GM19452 (cell line): ENCODE measurements around the gene TJP2.

Experiments used
- ATAC-seq: cut with Tn5 transposase; IDR thresholded peaks from one replicate; pipeline ENCODE4 v1.9.1; 2021; ENCODE audit not compliant: unreplicated experiment

The TJP2 gene

DNA sequence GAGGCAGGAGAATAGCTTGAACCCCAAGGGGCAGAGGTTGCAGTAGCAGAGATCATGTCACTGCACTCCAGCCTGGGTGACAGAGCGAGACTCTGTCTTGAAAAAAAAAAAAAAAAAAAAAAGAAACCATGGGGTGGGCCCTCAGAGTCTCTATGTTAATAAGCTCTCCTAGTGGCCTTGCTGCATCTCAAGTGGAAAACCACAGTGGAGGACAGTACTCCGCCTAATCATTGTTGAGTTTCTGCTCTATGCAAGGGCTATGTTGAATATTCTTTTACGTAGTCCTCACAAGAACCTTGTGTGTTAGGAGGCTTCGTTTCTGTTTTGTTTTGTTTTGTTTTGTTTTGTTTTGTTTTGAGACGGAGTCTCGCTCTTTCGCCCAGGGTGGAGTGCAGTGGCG lies 48.9 kb downstream of the TJP2 start:
- ATAC-seq: no peak

DNA sequence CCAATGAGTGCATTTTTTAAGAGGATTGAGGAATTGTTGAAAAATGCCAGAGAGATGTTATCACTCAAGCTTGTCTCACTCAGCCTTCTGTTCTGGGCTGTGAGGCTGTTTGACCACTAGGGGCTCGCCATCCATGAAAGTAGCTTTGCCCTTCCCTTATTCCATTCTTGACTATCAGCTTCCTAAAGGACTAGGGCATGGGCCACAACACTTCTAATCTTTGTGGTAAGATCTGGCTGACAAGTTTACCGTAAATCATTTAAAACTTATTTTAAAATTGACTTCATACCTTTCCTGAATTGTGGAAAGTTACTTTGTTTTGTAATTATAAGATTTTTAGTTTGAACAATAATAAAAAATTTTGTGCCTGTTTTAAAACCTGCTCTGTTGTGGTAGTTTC lies 49.5 kb downstream of the TJP2 start:
- no peak for ATAC-seq

DNA sequence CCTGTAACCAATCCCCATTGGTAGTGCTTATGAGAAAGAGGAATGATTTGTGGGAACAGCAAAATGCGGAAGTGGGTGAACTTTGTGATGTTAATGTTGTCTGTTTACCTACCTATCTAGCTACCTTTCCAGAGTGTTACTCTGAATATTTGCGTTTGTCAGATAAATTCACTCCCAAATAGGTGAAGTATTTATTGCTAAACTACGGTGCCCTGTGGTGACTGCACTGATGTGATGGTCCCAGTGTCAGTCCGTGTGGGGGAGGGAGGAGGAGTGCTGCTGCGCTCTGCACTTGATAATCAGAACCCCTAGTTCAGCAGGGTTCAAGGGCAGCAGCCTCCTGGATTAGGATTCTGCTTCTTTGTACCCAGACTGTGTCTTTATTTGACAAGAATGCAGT lies 55.3 kb downstream of the TJP2 start:
- no peak for ATAC-seq

DNA sequence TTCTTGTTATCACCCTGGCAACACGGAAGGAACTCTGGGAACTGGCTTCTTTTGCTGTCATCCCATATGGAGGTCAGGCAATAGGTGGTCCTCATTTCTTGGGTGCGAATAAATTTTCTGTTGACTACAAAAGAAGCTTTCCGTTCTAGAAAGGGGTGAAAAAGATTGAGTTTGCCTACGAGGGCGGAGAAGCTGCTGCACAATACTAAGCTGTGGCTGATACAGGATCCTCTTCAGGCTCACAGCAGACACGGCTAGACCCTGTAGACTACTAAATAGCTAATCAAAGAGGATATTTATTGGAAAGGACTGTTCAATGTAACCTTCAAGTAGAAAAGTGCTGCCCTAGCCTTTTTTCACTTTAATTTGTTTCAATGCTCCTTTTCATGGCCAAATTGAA lies 58.1 kb downstream of the TJP2 start:
- no peak for ATAC-seq

DNA sequence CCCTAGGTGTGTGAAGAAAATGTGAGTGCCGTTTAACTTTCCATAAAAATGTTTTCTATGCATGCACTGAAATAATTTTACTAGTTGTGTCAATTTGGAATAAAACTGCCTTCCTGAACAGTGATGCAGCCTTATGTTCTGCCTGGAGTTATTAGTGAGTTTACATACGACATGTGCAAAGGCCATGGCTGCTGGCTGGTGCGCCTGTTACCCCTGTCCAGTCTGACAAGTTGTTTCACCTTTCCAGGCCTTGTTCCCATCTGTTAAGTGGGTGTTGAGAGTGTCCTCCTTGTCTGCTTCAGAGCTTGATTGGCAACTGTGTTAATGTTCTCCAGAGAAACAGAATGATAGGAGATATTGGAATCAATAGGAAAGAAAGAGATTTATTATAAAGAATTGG lies 60.6 kb downstream of the TJP2 start:
- no peak for ATAC-seq

DNA sequence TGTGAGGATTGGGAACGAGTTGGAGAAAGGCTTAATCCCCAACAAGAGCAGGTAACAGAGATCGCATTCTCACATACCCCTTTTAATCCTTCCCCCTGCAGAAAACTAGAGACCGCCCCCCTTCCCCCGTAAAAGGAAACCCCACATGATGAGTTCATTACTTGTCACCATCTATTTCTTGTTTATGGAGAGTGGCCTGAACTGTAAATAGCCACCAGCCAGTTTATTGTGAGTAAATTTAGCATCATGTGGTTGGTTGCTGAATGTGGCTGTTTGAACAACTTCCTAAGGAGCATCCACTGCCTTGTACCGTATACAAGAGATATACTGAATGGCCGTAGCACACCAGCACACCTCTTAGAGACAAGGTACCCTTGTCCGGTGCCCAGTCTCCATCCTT lies 62.1 kb downstream of the TJP2 start:
- ATAC-seq: no peak

DNA sequence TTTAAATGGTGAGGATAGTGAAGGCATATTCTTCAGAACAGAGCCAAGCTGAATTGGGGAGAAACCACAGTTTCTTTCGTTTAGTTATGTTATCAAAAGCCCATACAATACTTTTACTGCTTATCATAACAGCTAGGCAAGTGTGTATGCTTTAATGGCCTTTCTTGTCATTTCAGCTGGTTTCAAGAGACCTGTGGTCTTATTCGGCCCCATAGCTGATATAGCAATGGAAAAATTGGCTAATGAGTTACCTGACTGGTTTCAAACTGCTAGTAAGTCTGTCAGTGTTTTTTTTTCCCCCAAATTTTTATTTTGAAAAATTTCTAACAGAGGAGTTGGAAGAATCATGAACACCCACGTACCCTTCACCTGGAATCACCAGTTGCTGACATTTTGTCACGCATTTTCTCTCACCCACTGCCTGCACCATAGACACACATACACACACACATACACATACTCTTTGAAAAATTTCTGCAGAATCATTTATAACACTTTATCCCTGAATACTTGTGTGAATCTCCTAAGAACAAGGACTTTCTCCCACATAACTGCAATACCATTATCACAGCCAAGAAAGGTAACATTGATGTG lies 63.7 kb downstream of the TJP2 start:
- no peak for ATAC-seq

DNA sequence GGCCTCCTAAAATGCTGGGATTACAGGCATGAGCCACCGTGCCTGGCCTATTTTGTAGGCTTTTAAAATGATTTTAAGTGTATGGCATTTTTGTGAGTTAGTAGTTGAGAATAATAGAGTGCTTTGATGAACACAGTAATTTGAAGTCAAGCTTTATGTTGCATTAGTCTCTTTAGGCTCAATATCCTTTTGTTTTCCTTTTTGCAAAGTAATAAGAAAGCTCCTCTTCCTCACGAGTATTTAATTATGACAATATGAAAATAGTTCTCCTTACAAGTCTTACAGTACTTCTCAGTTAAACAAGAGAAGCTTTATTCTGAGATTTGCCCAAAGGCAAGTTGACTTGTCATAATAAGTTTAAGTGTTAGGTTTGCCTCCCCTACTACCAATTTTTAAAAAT lies 69.0 kb downstream of the TJP2 start:
- ATAC-seq: no peak

DNA sequence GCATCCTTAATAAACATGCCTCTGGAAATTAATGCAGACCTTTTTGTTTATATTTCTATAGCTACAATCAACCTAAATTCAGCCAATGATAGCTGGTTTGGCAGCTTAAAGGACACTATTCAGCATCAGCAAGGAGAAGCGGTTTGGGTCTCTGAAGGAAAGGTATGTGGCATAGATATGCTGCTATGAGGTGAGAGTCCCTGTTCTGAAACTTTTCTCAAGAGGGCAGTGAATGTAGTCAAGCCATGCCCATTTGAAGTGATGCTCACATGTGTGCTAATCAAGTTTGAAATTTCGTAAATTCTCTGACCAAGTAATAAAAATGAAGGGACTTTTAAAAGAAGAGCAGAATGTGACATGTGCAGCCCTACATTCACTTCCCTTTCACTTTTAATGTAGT lies 72.6 kb downstream of the TJP2 start:
- ATAC-seq: no peak

DNA sequence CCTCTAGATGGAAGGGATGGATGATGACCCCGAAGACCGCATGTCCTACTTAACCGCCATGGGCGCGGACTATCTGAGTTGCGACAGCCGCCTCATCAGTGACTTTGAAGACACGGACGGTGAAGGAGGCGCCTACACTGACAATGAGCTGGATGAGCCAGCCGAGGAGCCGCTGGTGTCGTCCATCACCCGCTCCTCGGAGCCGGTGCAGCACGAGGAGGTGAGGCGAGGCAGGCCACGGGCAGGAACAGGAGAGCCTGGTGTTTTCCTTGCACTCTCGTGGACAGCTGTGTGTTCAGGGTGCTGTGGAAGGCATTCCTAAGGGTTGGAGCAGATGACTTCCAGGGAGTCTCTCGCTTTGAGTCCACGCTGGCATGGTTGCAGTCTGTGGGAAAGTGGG lies 73.9 kb downstream of the TJP2 start:
- no peak for ATAC-seq

DNA sequence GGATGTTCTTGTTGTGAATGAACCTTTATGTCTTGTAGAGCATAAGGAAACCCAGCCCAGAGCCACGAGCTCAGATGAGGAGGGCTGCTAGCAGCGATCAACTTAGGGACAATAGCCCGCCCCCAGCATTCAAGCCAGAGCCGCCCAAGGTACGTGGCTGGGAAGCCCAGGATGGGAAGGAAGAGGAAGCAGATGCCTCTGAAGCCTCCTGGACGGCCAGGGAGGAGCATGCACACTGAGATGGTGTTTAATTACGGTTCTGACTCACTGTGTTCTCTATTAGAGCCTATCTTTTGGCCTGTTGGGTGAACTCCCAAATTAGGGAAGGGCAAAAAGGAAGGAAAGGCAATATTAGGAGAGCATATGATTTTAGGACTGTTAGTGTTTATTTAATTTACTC lies 75.3 kb downstream of the TJP2 start:
- ATAC-seq: no peak

DNA sequence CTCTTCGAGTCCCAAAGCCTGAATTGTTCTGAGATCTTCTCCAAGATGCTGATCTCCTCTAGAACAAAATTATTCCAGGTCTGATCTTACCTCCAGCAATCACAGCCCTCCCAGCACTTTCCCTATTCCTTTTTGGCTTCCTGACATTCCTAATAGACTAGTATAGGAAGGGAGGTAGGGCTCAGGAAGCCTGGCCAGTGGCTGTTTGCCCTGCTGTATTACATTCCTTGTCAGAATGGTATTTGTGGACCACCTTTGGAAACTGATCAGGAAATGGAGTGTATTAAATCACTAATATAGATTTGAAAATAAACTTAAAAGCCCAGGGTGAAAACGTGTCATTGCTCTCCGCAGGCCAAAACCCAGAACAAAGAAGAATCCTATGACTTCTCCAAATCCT lies 76.6 kb downstream of the TJP2 start:
- no peak for ATAC-seq

DNA sequence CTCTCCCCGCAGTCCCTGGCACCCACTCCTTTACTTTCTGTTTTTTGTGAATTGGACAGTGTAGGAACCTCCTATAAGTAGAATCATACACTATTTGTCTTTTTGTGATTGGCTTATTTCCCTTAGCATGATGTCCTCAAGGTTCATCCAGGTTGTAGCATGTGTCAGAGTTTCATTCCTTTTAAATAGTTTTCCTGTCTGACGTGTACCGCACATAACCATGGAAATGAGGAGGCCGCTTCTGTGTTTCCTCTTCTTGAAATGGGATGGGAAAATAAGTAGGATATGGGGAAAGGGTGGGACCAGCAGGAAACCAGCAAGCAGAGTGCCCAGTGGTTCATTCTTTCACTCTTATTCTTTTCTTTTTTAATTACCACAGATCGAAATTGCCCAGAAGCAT lies 78.4 kb downstream of the TJP2 start:
- ATAC-seq: no peak

DNA sequence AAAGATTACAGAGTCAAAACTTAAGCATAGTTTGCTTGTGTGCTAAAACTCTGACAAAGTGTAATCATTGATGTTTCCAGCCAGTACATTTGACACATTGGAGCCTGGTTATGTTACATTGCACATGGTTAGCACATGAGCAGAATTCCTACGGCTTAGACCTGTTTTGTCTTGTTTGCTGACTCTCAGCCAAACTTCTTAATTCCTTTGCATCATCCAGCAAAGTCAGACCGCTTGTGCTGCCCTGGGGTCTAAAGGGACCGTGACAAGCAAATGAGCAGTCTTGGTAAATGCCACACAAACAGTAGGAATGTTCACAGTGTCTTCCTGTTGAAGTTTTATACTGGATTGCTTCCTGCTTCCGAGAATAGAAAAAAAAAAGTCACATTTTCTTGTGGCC lies 79.0 kb downstream of the TJP2 start:
- ATAC-seq: no peak

DNA sequence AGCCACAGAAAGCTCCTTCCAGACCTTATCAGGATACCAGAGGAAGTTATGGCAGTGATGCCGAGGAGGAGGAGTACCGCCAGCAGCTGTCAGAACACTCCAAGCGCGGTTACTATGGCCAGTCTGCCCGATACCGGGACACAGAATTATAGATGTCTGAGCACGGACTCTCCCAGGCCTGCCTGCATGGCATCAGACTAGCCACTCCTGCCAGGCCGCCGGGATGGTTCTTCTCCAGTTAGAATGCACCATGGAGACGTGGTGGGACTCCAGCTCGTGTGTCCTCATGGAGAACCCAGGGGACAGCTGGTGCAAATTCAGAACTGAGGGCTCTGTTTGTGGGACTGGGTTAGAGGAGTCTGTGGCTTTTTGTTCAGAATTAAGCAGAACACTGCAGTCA lies 80.1 kb downstream of the TJP2 start:
- no peak for ATAC-seq

DNA sequence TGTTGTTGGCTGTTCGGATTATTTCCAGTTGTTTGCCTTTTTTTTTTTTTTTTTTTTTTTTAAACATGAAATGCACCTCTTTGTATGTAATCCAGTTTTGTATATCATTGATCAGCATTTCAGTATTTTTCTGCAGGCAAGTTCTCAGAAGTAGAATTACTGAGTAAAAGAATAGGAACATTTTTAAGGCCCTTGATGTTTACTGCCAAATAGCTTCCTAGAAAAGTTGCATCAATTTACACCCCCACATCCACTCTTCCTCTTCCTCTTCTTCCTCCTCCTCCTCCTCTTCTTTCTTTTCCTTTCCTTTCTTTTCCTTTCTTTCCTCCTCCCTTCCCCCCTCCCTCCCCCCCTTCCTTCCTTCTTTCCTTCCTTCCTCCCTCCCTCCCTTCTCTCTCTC lies 81.5 kb downstream of the TJP2 start:
- no peak for ATAC-seq

DNA sequence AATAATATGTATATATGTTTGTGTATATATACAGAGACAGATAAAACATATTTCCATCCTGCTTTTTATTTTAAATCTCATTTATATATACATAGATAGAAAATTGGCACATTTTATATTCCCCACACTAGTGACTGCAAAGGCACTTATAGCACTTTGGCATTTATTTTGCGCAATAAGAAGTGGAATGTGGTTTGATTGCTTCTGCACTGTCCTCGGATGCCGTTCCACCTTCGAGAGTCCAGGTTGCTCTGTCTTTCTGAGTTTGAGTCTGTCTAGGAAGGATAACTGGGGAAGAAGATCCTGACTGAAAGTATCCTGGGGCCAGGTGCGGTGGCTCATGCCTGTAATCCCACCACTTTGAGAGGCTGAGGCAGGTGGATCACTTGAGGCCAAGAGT lies 84.5 kb downstream of the TJP2 start:
- ATAC-seq: no peak

DNA sequence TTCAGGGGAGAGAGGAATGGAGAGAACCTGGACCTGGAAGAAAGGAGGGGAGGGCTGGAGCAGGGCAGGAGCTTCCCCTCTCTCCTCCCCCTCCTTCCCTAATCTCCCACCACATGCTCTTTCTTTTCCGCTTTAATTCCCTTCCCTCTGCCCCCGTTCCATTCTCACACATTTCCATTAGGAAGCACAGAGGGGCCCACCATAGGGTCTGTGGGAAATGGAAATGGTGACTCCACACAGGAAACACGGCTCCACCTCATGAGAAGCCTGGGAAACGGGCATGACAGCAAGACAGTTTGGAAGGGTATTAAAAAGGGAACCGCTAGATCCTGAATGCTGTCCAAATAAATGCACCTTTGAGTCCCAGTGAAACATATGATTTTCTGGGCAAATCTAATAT lies 86.1 kb downstream of the TJP2 start:
- ATAC-seq: no peak

DNA sequence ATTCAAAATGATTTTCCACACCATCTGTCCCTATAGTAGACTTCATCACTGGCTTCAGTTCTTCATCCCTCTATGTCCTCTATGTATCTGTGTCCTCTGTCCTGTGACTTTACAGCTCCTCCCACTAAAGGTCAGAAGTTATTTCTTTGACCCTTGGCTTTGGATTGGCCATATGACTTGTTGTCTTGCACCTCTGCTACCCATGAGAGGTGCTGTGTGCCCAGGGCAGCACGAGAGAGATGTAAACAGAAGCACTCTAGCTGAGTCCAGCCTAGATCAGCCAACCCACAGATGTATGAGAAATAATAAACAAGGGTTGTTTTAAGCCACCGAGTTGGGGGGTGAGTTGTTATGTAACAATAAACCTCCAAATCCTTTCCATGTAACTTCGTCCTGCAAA lies 87.6 kb downstream of the TJP2 start:
- ATAC-seq: no peak

DNA sequence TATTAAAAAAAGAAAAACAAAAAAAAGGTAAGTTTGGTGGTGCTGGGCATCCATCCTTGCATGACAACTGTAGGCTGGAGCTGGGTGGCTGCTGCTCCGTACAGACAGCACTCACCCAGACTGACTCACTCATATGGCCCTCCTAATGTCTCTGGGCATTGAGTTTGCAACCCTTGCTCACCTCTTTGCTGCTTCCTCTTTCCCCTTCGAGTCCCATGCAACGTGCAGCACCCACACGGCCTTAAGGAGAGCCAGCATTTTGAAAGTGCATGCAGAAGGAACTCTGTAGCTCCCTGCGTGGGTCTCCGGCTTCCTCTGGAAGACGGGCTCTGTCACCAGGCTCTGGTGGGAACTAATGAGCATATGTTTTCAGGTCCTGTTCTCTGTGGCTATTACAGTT lies 90.4 kb downstream of the TJP2 start:
- ATAC-seq: no peak

DNA sequence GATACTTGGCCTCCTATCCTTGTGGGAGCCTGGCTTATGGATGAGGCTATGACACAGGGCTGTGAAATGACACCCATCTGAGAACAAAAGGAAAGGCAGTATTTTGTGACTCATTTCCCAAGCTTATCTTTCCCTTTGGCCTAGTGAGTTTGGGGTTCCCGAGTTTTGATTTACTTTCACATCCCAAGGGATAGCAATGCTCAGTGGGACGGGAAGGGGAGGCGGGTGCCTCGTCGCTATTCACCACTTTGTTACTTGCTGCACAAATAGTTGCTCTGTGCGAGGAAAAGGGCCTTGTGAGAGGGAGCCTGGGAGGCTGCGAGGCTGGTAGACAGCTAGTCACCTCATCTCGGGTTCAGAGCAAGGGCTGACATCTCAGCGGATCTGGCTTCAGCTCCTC lies 91.8 kb downstream of the TJP2 start:
- no peak for ATAC-seq

DNA sequence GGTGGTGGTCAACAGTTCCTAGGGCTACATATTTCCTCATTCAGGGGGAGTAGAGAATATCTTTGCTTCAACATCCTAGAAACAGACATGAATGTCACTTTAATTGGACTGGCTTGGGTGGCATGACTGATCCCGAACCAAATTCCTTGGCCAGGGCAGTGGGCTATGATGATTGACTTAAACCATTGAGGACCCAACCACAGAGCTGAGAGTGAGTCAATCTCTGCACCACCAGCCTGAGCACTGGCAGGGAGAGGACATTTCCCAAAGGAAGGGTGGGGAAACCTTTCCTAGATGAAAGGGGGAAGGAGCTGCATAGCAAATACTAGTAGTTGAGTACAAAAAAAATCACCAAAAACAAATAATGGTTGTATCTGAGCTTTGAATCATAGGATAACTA lies 98.1 kb downstream of the TJP2 start:
- ATAC-seq: no peak

DNA sequence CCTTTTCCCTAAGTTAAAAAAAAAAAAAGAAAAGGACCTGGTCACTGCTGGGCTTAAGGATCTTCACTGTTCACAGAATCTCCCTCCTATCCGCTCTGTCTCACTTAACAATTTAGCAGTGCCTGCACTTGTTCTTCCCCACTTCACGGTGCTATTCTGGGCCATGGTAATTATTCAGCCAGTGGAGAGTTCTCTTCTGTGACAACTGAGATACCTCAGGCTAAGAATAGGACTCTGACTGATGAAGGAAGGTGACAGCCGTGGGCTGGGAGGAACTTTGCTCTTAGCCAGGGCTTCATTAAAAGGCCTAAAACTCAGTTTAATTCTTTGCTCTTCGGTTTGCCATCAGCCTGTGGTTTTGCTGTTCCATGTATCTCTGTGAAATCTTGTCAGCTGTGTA lies 99.1 kb downstream of the TJP2 start:
- ATAC-seq: no peak

DNA sequence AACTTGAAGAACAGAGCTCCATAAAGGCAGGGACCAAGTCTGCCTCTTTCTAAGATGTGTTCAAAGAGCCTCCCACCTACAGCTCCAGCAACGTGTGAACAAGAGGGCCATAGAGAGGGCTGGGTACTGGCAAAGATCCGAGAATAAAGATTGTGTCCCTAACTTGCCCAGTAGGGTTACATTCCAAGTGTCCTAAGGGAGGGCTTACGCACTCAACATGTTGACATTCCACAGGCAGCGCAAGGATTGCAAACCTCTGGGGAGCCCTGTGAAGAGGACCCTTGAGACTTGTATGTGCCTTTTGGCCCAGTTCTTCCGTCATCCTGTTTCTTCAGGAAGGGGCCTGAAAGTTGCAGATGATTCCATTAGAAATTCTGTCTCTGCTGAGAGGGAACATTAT lies 102.7 kb downstream of the TJP2 start:
- ATAC-seq: no peak
